G401.6 (cell line): ENCODE data around the gene PRKAG1.

ENCODE experiments used
- FAIRE-seq: peaks from 2 replicates; lab custom pipeline; 2012; peaks lifted over from hg19 to GRCh38; lab: Jason Lieb, UNC

The PRKAG1 gene

DNA sequence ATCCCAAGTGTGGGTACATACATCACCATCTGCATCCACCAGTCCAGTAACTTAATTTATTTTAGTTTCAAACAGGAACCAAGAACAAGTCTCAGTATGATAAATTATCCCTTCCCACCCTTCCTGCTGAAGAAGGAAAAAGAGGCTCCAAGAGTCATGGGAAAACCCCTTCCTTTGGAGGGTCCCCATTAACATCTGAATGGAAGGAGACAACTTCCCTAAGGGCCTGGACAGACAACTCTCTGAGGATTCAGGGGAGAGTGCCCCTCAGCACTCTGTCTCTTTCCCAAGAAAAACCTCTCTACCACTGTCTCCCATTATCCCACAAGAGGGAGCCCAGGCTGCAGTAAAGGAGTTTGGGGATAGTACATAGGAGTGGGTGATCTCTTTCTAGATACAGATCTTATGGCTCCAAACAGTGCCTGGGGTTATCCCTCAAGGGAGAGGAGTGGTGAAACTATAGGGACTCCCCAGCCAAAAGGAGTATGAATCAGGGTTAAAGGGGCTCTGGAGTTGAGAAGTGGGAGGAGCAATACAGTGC, 53.2 kb downstream of the PRKAG1 start:
- no peak for FAIRE-seq

DNA sequence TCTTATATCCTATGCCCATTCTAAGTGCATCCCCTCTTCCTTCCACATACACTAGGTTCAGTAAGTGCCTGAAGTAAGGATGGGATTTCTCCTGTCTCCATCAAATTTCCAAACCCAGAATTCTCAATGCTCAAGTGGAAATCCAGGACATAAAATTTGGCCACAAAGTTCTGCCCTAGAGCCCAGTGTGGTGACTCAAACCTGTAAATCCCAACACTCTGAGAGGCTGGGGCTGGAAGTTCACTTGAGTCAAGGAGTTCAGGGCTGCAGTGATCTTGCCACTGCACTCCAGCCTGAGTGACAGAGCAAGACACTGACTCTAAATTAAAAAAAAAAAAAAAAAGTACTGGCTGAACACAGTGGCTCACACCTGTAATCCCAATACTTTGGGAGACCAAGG, 56.8 kb downstream of the PRKAG1 start:
- FAIRE-seq, result no peak

GRCh38 chr12:48961331-48961730, 57.2 kb downstream of the PRKAG1 start:
- no peak for FAIRE-seq

DNA sequence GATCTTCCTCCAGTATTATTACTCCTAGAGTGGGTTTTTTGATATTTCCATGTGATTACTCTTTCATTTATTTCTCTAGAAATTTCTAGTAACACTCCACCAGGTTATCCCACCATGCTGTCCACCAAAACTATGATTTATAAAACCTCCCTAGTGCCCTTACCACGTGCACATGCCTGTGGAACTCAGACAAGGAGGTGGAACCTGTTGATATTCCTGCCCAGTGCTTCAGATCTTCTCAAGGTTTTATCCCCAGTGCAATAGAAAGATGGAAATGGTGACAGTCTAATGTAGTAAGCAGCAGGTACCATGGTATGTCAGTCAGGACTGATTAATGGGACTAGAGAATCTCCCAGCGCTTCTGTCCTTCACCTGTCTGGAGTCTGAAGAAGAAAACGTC, 57.7 kb downstream of the PRKAG1 start:
- FAIRE-seq, result no peak

DNA sequence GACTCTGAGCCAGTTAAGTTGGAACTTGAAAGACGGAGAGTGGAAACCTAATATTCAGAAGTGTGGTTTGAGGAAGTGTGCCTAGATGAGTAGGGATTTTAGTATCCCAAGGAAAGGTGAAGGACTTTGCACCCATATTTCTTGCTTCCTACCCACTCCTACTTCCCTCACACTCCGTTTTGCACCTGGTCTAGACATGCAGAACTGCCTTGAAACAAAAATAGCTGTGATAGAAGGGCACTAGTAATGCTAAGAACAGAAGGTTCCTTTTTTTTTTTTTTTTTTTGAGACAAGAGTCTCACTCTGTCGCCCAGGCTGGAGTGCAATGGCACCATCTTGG, 60.6 kb downstream of the PRKAG1 start:
- FAIRE-seq, result no peak

- peak; percentile 28 for FAIRE-seq
Observed at GRCh38 chr12:48957141-48958048, 61.2 kb downstream of the PRKAG1 start, which contains the start of gene ARF3. Gene ARF3 (minus strand): TSS chr12:48957487. CDS start chr12:48941095, 16,392 bp downstream.

DNA sequence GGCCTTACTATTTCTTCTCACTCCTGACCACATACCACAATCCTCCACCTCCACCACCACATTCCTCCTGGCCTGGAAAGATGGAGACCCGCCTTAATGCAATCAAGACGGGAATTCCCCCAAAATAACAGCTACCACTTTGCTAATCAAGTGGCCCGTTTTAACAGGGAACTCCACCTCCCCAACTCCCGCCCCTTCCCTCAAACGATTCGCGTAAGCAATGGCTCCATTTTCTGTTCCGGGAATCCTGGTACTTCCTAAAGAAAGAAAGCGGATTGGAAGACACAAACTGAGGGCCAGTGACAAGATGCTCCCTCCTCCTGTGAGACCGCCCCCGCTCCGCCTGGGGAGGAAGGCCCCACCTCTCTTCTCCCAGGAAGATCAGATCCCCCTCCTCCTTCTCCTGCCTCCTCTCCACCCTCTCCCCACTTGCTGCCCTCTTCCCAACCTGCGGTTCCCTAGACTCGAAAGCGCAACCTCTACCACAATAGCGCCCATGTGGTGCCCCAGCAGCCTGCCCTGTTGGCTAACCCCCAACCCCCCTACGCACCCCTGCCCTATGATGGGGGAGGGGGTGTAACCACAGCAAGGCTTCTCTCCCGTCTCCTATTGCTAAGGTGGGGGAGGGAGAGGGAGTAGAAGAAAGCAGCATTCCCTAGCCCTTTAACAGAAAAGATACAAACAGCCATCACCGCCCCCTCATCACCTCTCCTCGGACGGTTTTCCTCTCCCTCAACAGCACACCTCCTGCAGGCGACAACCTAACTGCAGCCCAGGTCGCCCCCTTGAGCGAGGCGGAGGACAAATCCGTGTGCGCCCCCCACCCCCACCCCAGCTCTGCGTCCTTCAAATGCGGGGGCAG, 62.1 kb downstream of the PRKAG1 start:
- peak; percentile 96 for FAIRE-seq

- no peak for FAIRE-seq
Observed at GRCh38 chr12:48954841-48955501, 63.6 kb downstream of the PRKAG1 start.

GRCh38 chr12:48954061-48954460, 64.5 kb downstream of the PRKAG1 start:
- no peak for FAIRE-seq

DNA sequence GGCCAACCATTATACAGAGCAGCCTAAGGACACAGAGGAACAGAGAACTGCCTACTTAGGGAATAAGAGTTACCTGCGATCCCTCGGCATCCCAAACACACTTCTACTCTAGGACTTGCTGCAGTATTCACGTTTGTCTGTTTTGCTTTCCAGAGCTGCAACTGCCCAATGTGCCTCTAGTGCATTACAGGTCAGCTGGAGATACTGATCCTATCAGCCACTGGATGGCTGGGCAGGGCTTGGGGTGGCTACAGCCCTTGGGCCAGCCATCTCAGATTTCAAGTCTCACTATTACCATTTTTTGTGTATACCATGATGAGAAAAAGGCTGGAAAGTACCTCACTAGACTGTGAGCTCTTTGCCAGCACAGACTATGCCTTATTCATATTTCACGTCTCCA, 65.9 kb downstream of the PRKAG1 start:
- FAIRE-seq, result no peak
